Erythroblast (primary cell): ENCODE measurements around the gene JAK2.

Experiments used
- GATA1 ChIP-seq: IDR thresholded peaks from 2 replicates; pipeline ENCODE4 v1.6.1; 2011; ENCODE audit warnings: low read depth, mild to moderate bottlenecking, control low read depth, low read length, moderate library complexity
- POLR2A ChIP-seq: IDR thresholded peaks from 2 replicates; pipeline ENCODE4 v1.6.1; 2011; ENCODE audit warnings: mild to moderate bottlenecking, low read length

DNA sequence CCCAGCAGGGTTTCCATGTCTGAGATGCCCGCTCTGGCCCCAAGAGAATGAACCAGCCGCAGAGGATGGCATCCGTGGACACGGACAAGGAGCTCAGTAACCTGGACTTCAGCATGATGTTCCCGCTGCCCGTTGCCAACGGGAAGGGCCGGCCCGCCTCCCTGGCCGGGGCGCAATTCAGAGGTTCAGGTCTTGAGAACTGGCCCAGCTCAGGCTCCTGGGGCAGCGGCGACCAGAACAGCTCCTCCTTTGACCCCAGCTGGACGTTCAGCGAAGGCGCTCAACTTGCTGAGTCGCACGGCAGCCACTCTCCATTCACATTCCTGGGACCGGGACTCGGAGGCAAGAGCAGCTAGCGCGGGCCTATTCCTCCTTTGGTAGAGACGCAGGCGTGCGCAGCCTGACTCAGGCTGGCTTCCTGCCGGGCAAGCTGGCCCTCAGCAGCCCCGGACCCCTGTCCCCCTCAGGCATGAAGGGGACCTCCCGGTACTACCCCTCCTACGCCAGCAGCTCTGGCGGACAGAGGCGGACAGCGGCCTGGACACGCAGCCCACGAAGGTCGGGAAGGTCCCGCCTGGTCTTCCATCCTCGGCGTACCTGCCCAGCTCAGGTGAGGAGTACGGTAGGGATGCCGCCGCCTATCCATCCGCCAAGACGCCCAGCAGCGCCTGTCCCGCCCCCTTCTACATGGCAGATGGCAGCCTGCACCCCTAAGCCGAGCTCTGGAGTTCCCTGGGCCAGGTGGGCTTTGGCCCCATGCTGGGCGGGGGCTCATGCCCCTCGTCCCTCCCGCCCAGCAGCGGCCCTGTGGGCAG lies 126.0 kb downstream of the JAK2 start:
- no peak for TF ChIP-seq POLR2A
- no peak for TF ChIP-seq GATA1
